8988T (cell line): Measurements from ENCODE around the gene GABPB1.

Source experiments
- DNase-seq: peaks from one replicate; pipeline ENCODE4 v3.0.0; 2011

GABPB1 gene

DNA sequence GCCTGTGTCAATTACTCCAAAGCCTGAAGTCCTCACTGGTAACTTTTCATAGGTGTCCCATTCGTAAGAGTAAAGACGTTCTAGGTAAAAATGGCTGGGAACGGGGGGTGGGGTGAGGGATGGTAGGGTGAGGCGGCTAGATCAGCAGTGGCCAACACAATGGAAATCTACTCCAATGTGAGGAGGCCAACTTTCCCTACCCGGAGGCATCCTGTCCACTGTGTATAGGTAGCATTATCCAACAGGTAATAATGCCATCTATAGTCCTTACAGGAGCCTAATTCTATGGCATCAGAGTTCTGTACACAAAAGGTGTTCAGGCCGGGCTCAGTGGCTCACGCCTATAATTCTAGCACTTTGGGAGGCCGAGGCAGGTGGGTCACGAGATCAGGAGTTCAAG is 118.6 kb downstream of the GABPB1 start:
- no peak for DNase-seq

DNA sequence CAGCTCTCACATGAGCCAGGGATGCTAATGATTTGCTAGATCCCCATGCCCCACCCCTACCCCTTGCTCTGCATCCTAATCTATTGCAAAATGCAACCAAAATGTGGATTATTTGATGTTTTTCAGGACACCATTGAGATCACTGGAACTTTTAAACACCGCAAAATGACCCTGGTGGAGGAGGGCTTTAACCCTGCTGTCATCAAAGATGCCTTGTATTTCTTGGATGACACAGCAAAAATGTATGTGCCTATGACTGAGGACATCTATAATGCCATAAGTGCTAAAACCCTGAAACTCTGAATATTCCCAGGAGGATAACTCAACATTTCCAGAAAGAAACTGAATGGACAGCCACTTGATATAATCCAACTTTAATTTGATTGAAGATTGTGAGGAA is 119.2 kb downstream of the GABPB1 start:
- no peak for DNase-seq

GRCh38 chr15:50234764-50235163 is 120.2 kb downstream of the GABPB1 start:
- DNase-seq: no peak

GRCh38 chr15:50233192-50233736 is 121.7 kb downstream of the GABPB1 start:
- no peak for DNase-seq

- DNase-seq: no peak
Observed at GRCh38 chr15:50232791-50233190, 122.2 kb downstream of the GABPB1 start.

- no peak for DNase-seq
Observed at GRCh38 chr15:50231761-50232160, 123.2 kb downstream of the GABPB1 start.

- DNase-seq: no peak
Observed at GRCh38 chr15:50229336-50229735, 125.7 kb downstream of the GABPB1 start.

GRCh38 chr15:50228866-50229265 is 126.1 kb downstream of the GABPB1 start:
- no peak for DNase-seq

- no peak for DNase-seq
Observed at GRCh38 chr15:50227076-50227475, 127.9 kb downstream of the GABPB1 start.

- no peak for DNase-seq
Observed at GRCh38 chr15:50225938-50226337, 129.1 kb downstream of the GABPB1 start.
